CD1c-positive myeloid dendritic cell (primary cell): ENCODE data around the gene ZFYVE21.
"Not testable (repeated sequence)": the region's sequence is repeated elsewhere in the genome, so short reads cannot be mapped to it uniquely, and the experiment has no call there.

Source experiments
- DNase-seq: peaks from one replicate; pipeline ENCODE4 v3.0.0-alpha.2; 2016; ENCODE audit errors: extremely low spot score

ZFYVE21 gene

GRCh38 chr14:103763730-103764488, 48.3 kb downstream of the ZFYVE21 start:
- no peak for DNase-seq

DNA sequence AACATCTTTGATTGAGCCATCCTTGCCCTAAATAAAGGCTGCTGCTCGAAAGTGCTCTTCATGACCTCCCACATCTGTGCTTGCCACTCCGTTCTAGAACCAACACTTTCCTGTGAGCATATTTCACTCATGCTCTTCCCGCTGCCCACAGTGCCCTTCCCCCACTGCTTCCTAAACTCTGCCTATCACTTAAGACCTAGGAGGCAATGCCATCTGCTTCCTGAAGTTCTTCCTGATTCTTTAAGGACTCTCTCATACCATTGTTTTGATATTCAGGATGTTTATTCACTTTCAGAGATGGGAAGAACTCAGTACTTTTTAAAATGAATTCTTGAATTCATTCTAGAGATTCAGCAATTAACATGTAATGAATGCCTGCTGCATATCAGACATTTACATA, 49.9 kb downstream of the ZFYVE21 start:
- DNase-seq = no peak

DNA sequence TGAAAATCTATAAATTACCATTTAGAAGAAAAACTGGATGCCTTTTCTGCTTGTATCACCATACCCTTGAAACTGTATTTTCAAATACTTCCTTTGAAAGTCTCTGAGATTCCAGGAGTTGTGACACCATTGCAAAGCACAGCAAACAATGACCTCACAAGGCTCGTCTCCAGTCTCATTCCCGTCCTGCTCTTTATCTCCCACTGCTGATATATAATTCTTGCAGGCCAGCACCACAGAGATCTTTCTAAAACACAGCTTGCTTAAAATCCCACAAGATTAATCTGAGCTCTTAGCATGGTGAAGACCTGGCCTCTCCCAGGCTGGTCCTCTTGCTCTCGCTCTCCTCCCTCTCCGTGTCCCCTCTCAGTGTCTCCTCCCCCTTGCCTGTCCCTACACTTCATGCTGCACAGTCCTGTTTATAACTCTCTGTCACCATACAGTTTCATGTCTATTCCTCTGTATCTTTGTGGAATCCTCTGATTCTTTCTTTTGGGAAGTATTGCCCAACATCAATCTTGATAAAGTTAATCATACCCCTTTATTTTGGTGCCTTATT, 51.8 kb downstream of the ZFYVE21 start:
- no peak for DNase-seq

DNA sequence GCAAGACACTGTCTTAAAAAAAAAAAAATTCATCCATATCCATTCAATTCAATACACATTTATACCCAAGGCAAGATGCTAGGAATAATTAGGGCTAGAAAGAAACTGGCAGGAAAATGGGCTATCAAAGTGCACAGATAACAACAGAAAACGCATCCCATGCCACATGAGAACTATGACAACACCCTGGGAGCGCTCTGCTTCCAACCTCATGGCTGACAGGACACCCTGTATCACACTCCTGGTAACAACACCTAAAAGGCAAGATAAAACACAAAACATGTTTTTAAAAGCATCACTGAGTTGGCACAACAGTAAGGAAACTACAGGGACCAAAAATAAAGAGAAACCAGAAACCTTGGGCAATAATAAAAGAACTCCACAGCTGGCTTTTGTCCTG, 54.9 kb downstream of the ZFYVE21 start:
- no peak for DNase-seq

DNA sequence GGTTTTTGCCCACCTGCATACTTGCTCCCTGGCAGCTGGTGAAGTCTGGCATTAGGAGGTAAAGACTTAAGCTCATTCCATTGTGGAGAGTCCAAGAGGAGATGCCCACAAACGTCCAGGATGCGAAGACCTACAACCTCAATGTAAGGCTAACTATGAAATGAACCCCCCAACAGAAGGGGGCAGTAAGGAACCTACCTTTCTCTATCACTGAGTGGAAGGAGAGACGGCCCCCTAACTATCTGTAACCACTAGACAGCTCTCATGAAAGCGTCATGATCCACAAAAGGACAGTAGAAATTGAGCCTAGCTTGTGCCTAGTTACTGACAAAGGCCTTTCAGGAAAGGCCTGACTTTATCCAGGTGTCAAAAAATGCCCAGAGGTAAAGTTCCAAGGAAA, 55.3 kb downstream of the ZFYVE21 start:
- no peak for DNase-seq

GRCh38 chr14:103772078-103772712, 56.6 kb downstream of the ZFYVE21 start:
- DNase-seq = no peak

DNA sequence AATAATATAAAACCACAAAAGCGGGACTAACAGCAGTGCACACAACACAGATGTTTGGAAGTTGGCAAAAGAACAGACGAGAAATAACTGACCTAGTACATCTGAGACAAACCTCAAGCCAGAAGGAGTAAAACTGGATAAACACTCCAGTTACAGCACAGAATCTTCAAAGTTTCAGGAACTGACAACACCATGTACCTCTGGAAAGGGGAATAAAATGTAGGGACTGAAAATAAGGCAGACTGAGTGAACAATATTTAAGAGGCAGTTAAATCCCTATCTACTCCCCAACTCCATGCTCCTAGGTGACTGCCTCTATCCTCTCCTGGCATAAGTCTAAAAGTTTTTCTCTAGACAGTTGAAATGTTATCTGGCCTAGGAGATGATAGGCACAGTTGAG, 57.9 kb downstream of the ZFYVE21 start:
- DNase-seq = no peak

GRCh38 chr14:103775506-103775905, 59.9 kb downstream of the ZFYVE21 start:
- no peak for DNase-seq

GRCh38 chr14:103776319-103776718, 60.7 kb downstream of the ZFYVE21 start:
- DNase-seq = not testable (repeated sequence)

DNA sequence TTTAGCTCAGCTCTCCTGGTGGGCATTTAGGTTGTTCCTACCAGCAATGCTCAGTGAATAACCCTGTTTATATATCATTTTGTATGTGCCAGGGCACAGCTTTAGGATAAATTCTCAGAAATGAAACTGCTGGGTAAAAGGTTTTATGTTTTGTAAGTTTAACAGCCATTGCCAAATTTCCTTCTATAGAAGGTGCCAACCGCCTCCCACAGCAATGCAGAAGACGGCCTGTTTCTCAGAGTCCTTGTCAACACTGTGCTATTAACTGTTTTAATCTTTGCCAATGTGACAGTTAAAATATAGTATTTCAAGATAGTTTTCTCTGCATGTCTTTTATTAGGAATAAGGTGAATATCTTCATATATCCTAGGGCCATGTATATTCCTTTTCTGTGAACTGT, 66.8 kb downstream of the ZFYVE21 start:
- no peak for DNase-seq
